Measurements from ENCODE around the gene COG3.
"Not testable (repeated sequence)": the region's sequence is repeated elsewhere in the genome, so short reads cannot be mapped to it uniquely, and the experiment has no call there.

DNA sequence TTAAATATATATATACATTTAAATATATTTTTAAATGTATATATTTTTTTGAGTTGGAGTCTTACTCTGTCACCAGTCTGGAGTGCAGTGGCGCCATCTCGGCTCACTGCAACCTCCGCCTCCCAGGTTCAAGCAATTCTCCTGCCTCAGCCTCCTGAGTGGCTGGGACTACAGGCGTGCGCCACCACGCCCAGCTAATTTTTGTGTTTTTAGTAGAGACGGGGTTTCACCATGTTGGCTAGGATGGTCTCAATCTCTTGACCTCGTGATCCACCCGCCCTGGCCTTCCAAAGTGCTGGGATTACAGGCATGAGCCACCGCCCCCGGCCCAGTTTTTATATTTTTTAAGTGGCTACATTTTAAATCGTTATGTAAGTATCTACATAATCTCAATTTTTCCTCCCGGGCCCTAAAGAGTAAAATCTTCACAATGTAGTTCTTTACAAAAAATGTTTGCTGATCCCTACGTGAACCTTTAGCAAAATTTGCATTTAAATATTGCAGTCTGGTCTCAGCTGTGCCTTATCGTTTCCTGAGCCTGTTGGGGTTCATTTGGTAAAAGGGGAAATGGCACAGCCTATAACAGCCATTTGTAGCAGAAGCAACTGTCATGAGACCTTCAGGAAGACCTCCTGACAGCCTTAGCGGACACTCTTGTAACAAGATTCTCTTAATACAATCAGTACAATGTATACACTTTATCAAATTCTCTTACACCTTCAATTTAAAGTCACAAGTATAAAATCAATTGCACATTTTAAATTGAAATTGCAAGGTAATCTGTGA, 38.5 kb upstream of the COG3 start:
- TF ChIP-seq, protein P1, sequence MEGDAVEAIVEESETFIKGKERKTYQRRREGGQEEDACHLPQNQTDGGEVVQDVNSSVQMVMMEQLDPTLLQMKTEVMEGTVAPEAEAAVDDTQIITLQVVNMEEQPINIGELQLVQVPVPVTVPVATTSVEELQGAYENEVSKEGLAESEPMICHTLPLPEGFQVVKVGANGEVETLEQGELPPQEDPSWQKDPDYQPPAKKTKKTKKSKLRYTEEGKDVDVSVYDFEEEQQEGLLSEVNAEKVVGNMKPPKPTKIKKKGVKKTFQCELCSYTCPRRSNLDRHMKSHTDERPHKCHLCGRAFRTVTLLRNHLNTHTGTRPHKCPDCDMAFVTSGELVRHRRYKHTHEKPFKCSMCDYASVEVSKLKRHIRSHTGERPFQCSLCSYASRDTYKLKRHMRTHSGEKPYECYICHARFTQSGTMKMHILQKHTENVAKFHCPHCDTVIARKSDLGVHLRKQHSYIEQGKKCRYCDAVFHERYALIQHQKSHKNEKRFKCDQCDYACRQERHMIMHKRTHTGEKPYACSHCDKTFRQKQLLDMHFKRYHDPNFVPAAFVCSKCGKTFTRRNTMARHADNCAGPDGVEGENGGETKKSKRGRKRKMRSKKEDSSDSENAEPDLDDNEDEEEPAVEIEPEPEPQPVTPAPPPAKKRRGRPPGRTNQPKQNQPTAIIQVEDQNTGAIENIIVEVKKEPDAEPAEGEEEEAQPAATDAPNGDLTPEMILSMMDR (IDR thresholded peaks at IDR 0.05): not testable (repeated sequence)
- TF ChIP-seq EP300 (IDR thresholded peaks at IDR 0.05; ENCODE audit: low read depth); POLR2A (IDR thresholded peaks at IDR 0.05): not testable (repeated sequence)

All from transverse colon (tissue), 3 donors.